KMS-11 (cell line): ENCODE measurements around the gene DMBX1.

Experiments used
- H2AFZ ChIP-seq: fragments of 200-600 bp; sonication (generic); 2 replicates; pipeline ENCODE4 v1.6.1; 2016; ENCODE audit warnings: antibody characterized with exemption, mixed run types, low read depth
- H3K27ac ChIP-seq: fragments of 200-600 bp; sonication (generic); 2 replicates; pipeline ENCODE4 v1.6.1; 2016; ENCODE audit warnings: mild to moderate bottlenecking, mixed run types
- H3K27me3 ChIP-seq: fragments of 200-600 bp; sonication (generic); 2 replicates; pipeline ENCODE4 v1.6.1; 2017; ENCODE audit warnings: mild to moderate bottlenecking, low read depth, mixed run types, moderate library complexity; ENCODE audit not compliant: insufficient read depth
- H3K36me3 ChIP-seq: fragments of 200-600 bp; sonication (generic); 2 replicates; pipeline ENCODE4 v1.6.1; 2017; ENCODE audit warnings: mild to moderate bottlenecking, mixed run types; ENCODE audit not compliant: insufficient read depth
- H3K4me1 ChIP-seq: fragments of 200-600 bp; sonication (generic); 2 replicates; pipeline ENCODE4 v1.6.1; 2016; ENCODE audit warnings: mild to moderate bottlenecking, low read depth, mixed run types; ENCODE audit not compliant: poor library complexity, severe bottlenecking
- H3K4me2 ChIP-seq: fragments of 200-600 bp; sonication (generic); 2 replicates; pipeline ENCODE4 v1.7.0; 2016; ENCODE audit warnings: mild to moderate bottlenecking, mixed run types
- H3K4me3 ChIP-seq: fragments of 200-600 bp; sonication (generic); IDR thresholded peaks from 2 replicates; pipeline ENCODE4 v1.6.1; 2017; ENCODE audit warnings: low read depth, low read length, mixed read lengths; ENCODE audit not compliant: insufficient read depth
- H3K79me2 ChIP-seq: fragments of 200-600 bp; sonication (generic); 2 replicates; pipeline ENCODE4 v1.6.1; 2016; ENCODE audit warnings: low read depth, mixed run types; ENCODE audit not compliant: insufficient read depth
- H3K9ac ChIP-seq: fragments of 200-600 bp; sonication (generic); 2 replicates; pipeline ENCODE4 v1.6.1; 2016; ENCODE audit warnings: mild to moderate bottlenecking, mixed run types
- H4K20me1 ChIP-seq: fragments of 200-600 bp; sonication (generic); 2 replicates; pipeline ENCODE4 v1.6.1; 2016; ENCODE audit warnings: mild to moderate bottlenecking, mixed run types; ENCODE audit not compliant: insufficient read depth
- TF ChIP-seq, protein P1 (sequence below): fragments of 200-600 bp; sonication (generic); conservative IDR thresholded peaks from 2 replicates; pipeline ENCODE4 v1.6.1; 2017; ENCODE audit warnings: low read depth, mild to moderate bottlenecking, antibody characterized with exemption, low read length, moderate library complexity, mixed read lengths

The DMBX1 gene

DNA sequence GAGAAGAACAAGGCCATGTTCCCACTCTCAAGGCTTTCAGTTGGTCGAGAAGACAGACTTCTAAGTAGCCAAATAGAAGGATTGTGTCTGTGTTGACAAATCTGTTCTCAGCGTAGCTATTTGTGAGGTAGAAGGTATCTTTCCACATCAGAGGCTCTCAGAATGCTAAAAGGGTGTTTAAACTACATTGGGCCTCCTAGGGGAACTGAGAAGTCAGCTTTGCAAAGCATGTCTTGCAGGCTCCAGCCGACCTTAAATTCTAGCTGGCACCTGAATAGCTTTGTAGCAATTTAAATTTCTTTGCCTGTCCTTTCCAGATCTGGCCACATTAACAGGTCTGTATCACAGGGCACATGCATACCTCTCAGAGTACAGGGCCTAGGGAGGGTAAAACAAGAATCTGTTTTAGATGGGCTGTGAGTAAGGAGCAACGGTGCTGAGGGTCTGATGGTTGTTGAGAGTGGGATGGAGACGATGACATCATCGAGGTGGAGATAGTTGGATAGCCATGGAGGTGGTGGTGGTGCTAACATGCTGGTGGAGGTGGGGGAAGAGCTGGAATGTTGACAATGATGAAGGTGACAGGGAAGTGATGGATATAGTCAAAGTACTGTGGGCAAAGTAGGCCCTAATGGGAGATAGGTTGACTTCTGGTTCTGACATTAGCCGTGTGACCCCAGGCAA lies 17.0 kb upstream of the DMBX1 start:
- H4K20me1 ChIP-seq, result no peaks in the 10 kb centered on the region
- H3K9ac ChIP-seq, result no peak overlapping the region
- no peaks in the 10 kb centered on the region for H3K79me2 ChIP-seq
- no peaks in the 10 kb centered on the region for H3K4me1 ChIP-seq
- no peaks in the 10 kb centered on the region for H3K36me3 ChIP-seq
- H3K27me3 ChIP-seq, result no peaks in the 10 kb centered on the region; the same call in 1 of the 2 replicates
- no peak overlapping the region for H3K4me3 ChIP-seq
- TF ChIP-seq, protein P1, sequence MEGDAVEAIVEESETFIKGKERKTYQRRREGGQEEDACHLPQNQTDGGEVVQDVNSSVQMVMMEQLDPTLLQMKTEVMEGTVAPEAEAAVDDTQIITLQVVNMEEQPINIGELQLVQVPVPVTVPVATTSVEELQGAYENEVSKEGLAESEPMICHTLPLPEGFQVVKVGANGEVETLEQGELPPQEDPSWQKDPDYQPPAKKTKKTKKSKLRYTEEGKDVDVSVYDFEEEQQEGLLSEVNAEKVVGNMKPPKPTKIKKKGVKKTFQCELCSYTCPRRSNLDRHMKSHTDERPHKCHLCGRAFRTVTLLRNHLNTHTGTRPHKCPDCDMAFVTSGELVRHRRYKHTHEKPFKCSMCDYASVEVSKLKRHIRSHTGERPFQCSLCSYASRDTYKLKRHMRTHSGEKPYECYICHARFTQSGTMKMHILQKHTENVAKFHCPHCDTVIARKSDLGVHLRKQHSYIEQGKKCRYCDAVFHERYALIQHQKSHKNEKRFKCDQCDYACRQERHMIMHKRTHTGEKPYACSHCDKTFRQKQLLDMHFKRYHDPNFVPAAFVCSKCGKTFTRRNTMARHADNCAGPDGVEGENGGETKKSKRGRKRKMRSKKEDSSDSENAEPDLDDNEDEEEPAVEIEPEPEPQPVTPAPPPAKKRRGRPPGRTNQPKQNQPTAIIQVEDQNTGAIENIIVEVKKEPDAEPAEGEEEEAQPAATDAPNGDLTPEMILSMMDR, result no peak
- H2AFZ ChIP-seq, result no peak overlapping the region
- H3K4me2 ChIP-seq, result no peak overlapping the region
- no peak overlapping the region for H3K27ac ChIP-seq

DNA sequence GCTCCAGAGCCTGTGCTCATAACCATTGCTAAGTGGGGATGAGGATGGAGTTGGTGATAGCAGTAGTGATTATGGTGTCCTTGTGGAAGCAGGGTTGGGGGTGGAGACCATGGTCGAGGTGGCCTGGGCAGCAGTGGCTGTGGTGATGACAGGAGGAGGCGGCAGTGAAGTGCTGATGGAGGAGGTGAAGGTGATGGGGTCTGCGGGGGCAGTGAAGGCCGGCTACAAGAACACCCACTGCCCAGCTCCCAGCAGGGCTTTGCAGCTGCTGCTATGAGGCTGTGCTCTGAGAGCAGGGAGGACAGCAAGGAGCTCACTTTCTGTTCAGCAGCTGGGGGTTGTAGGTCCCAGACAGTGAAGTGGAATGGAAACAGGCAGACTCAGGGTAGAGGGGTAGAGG lies 15.6 kb upstream of the DMBX1 start:
- no peaks in the 10 kb centered on the region for H4K20me1 ChIP-seq
- no peaks in the 10 kb centered on the region for H3K79me2 ChIP-seq
- no peak overlapping the region for H2AFZ ChIP-seq
- TF ChIP-seq, protein P1, result no peak
- H3K4me1 ChIP-seq, result no peaks in the 10 kb centered on the region
- H3K4me2 ChIP-seq, result no peak overlapping the region
- no peak overlapping the region for H3K27ac ChIP-seq
- H3K27me3 ChIP-seq, result no peaks in the 10 kb centered on the region; the same call in 1 of the 2 replicates
- no peak overlapping the region for H3K9ac ChIP-seq
- no peaks in the 10 kb centered on the region for H3K36me3 ChIP-seq
- no peak overlapping the region for H3K4me3 ChIP-seq

DNA sequence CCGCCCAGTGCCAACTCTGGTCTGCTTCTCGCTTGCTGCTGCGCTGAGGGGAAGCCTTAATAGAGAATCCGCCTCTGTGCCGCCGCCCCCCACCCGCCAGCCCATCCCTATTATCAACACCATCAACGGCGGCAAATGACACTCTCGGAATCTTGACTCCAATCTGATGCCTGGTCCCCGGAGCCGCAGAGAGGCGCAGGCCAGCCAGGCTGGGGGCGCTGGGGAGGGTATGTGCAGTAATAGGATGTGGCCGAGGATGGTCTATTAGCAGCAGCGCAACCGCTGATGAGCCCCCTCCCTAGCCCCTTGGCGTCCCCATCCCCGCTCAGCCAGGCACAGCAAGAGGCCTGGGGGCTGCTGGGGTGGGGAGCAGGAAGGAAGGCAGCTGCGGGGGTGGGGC lies 15.1 kb upstream of the DMBX1 start:
- no peaks in the 10 kb centered on the region; the same call in 1 of the 2 replicates for H3K27me3 ChIP-seq

DNA sequence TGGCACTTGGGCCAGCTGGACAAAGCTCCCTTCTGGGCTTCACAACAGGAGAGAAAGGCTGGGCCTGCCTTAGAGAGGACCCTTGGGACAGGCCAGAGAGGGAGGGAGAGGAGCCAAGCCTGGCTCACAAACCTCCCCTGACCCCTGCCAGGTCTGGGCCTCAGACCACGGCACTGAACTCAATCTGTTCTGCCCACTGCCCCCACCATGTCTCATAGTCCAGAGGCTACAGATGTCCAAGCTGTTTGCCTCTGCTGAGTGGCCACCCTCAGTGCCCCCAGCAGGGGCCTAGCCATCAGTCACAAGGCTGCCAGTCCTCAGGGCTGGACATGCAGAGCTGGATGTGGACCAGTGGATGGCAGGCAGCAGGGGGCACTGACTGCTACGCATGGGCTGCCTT lies 13.0 kb upstream of the DMBX1 start:
- H3K36me3 ChIP-seq, result no peaks in the 10 kb centered on the region
- H3K79me2 ChIP-seq, result no peaks in the 10 kb centered on the region
- no peaks in the 10 kb centered on the region for H4K20me1 ChIP-seq
- H3K4me2 ChIP-seq, result no peak overlapping the region
- H3K4me1 ChIP-seq, result no peaks in the 10 kb centered on the region
- no peaks in the 10 kb centered on the region for H3K27me3 ChIP-seq
- H3K4me3 ChIP-seq, result no peak overlapping the region
- H3K27ac ChIP-seq, result no peak overlapping the region
- H3K9ac ChIP-seq, result no peak overlapping the region
- H2AFZ ChIP-seq, result no peak overlapping the region
- TF ChIP-seq, protein P1, result no peak

More for the DNA sequence above, 15.1 kb upstream of the DMBX1 start:
- Histone ChIP-seq H3K79me2 (no peaks in the 10 kb centered on the region), H3K4me1 (no peaks in the 10 kb centered on the region), H3K9ac (no peak overlapping the region), H3K4me3 (no peak overlapping the region), H3K36me3 (no peaks in the 10 kb centered on the region), H3K4me2 (no peak overlapping the region), H4K20me1 (no peaks in the 10 kb centered on the region), H2AFZ (no peak overlapping the region), H3K27ac (no peak overlapping the region)
- TF ChIP-seq, protein P1, result no peak
